G401.6 (cell line): Measurements from ENCODE around the gene LUC7L.
"Not testable (repeated sequence)": the region's sequence is repeated elsewhere in the genome, so short reads cannot be mapped to it uniquely, and the experiment has no call there.

Experiments
- FAIRE-seq: peaks from 2 replicates; lab custom pipeline; 2012; peaks lifted over from hg19 to GRCh38; lab: Jason Lieb, UNC

The LUC7L gene

DNA sequence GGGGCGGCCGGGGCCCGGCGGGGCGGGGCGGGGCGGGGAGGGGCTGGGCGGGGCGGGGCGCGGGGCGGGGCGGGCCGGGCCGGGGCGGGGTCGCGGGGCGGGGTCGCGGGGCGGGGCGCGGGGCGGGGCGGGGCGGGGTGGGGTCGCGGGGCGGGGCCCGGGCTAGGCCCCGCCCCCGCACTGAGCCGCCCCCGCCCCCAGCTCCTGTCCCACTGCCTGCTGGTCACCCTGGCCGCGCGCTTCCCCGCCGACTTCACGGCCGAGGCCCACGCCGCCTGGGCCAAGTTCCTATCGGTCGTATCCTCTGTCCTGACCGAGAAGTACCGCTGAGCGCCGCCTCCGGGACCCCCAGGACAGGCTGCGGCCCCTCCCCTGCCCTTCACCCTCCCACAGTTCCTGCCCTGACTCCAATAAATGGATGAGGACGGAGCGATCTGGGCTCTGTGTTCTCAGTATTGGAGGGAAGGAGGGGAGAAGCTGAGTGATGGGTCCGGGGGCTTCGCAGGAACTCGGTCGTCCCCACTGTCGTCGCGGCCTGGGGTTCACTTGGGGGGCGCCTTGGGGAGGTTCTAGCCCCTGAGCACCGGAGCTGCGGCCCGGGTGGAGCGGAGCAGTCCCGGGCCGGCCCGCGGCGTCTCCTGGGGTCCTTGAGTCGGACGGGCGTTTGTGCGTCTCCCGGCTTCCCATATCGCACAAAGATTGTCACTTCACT, 64.3 kb downstream of the LUC7L start:
- no peak for FAIRE-seq

DNA sequence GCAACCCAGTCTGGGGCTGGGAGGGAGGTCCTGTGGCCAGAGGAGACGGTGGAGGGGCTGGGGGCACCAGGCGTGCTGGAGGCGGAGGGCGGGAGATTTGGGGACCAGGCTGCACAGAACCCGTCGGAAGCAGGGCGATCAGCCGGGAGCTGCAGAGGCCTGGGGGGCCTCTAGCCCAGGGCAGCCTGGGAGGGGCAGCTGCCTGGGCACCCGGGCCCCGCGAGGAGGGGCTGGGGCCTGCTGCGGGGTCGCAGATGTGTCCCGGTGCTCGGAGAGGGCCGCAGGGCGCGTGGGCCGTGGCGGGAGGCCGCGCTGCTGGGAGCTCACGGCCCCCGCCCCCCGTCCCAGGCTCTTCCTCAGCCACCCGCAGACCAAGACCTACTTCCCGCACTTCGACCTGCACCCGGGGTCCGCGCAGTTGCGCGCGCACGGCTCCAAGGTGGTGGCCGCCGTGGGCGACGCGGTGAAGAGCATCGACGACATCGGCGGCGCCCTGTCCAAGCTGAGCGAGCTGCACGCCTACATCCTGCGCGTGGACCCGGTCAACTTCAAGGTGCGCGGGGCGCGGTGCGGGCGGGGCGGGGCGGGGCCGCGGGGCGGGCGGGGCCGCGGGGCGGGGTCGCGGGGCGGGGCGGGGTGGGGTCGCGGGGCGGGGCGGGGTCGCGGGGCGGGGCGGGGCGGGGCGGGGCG, 65.0 kb downstream of the LUC7L start:
- FAIRE-seq = not testable (repeated sequence)

DNA sequence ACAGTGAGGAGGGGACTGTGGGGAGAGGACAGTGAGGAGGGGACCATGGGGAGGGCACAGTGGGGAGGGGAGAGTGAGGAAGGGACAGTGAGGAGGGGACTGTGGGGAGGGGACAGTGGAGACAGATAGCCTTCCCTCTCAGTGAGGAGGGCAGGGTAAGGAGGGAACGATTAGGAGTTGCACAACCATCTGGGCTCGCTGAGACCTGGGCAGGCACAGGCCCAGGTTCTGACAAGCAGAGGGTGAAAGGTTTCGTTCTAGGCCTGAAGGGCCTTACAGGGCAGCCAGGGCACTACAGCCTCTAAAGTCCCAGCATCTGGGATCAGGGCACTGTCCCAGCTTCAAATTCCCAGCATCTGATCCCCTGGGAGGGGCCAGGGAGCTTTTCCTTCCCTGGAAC, 65.6 kb downstream of the LUC7L start:
- FAIRE-seq = not testable (repeated sequence)

GRCh38 chr16:163139-163538, 66.1 kb downstream of the LUC7L start:
- FAIRE-seq = not testable (repeated sequence)

GRCh38 chr16:162271-162991, 66.8 kb downstream of the LUC7L start:
- no peak for FAIRE-seq

GRCh38 chr16:160691-161190, 68.5 kb downstream of the LUC7L start:
- FAIRE-seq = no peak

GRCh38 chr16:160242-160641, 69.0 kb downstream of the LUC7L start:
- not testable (repeated sequence) for FAIRE-seq

GRCh38 chr16:159136-159849, 70.0 kb downstream of the LUC7L start:
- FAIRE-seq = no peak

- FAIRE-seq = no peak
Observed at GRCh38 chr16:155031-155398, 74.2 kb downstream of the LUC7L start.

DNA sequence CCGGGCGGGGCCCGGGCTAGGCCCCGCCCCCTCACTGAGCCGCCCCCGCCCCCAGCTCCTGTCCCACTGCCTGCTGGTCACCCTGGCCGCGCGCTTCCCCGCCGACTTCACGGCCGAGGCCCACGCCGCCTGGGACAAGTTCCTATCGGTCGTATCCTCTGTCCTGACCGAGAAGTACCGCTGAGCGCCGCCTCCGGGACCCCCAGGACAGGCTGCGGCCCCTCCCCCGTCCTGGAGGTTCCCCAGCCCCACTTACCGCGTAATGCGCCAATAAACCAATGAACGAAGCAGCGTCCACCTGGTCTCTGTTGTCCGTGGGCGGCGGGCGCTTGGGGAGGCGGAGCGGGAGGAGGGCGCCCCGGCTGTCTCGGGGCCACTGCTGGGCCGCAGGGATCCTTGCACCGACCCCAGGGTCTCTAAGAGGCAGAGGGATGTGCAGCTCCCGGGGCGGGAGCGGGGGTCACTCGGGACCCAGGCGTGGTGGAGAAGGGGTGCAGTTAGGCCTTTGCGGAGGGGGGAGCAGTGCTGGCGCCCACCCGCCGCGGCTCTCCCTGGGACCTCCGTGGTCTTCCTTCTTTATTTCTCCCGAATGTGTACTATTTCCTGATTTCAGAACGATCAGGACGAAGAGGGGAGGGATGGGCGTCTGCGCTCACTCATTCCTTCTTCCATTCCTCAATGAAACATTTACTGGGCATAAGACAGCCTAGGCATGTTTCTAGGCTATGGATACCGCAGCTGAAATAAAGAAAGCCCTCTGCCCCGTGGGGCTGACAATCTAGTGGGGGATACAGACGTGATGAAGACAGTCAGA, 74.8 kb downstream of the LUC7L start:
- no peak for FAIRE-seq

DNA sequence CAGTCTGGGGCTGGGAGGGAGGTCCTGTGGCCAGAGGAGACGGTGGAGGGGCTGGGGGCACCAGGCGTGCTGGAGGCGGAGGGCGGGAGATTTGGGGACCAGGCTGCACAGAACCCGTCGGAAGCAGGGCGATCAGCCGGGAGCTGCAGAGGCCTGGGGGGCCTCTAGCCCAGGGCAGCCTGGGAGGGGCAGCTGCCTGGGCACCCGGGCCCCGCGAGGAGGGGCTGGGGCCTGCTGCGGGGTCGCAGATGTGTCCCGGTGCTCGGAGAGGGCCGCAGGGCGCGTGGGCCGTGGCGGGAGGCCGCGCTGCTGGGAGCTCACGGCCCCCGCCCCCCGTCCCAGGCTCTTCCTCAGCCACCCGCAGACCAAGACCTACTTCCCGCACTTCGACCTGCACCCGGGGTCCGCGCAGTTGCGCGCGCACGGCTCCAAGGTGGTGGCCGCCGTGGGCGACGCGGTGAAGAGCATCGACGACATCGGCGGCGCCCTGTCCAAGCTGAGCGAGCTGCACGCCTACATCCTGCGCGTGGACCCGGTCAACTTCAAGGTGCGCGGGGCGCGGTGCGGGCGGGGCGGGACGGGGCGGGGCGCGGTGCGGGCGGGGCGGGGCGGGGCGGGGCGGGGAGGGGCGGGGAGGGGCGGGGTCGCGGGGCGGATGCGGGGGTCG, 75.6 kb downstream of the LUC7L start:
- FAIRE-seq = not testable (repeated sequence)

- peak; percentile 3 for FAIRE-seq
Observed at GRCh38 chr16:153129-153521, 76.1 kb downstream of the LUC7L start.

DNA sequence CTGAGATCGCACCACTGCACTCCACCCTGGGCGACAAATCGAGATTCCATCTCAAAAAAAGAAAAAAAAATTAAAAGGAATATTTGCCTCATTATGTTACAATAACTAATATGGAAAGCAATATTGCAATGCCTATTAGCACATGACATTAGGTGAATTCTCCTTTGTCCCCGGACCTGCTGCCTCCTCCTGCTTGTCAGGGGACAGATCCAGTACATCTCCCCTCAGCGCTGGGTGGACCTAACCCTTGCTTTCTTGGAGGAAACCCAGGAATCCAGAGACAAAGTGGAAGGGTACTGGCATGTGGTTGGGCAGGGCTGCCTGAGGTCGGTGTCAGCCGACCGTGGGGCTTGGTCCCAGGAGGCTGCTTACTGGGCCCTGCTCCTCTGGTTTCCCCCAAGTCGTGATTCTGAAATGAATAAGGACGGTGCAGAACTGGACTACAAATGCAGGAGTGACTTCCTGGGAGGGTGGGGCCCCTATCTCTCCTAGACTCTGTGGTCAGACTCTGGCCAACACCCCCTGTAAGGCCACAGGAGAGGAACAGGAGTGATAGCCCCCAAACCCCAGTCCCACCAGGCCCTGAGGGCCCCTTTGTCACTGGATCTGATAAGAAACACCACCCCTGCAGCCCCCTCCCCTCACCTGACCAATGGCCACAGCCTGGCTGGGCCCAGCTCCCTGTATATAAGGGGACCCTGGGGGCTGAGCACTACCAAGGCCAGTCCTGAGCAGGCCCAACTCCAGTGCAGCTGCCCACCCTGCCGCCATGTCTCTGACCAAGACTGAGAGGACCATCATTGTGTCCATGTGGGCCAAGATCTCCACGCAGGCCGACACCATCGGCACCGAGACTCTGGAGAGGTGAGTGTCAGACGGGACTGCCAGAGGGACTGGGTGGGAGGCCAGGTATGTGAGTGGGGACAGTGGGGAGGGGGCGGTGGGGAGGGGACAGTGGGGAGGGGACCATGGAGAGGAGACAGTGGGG, 76.8 kb downstream of the LUC7L start, which contains the start of gene HBZ:
HBZ (plus strand) TSS at position 504 of the 988 bp plus-strand sequence; CDS start at position 770, 266 bp downstream.
- FAIRE-seq = no peak

- no peak for FAIRE-seq
Observed at GRCh38 chr16:149024-149660, 80.1 kb downstream of the LUC7L start.

- no peak for FAIRE-seq
Observed at GRCh38 chr16:146646-147045, 82.6 kb downstream of the LUC7L start.

DNA sequence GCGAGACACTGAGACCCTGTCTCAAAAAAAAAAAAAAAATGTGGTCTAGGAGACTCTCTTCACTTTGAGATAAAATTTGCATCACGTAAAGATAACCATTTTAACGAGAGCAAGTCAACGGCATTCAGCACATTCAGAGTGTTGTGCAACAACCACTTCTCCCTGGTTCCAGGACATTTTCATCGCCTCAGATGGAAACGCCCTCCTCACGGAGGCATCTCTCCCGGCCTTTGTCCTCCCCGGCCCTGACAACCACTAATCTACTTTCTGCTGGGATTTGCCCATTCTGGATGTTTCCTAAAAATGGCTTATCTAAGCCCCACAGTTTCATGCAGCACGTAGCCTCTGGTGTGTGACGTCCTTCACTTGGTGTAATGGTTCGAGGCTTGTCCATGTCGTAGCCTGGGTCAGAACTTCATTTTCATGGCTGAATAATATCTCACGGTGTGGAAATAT, 84.4 kb downstream of the LUC7L start:
- FAIRE-seq = no peak

DNA sequence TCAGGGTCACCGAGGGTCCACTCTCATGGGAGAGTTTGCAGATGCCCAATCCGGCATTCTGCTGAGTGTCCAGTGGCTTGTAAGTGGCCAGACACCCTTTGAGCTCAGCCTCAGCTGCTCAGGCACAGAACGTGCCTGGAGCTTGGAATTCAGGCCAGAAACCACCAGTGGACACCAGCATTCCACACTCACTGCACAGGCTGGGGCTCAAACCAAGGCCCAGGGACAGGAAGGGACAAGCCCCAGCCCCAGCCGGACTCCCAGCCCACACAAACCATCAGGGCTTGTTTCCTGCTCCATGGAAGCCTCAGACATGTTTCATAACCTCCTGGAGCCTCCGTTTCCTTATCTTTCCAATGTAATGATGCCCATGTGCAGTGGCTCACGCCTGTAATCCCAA, 85.8 kb downstream of the LUC7L start:
- no peak for FAIRE-seq

GRCh38 chr16:143047-143446, 86.2 kb downstream of the LUC7L start:
- no peak for FAIRE-seq

DNA sequence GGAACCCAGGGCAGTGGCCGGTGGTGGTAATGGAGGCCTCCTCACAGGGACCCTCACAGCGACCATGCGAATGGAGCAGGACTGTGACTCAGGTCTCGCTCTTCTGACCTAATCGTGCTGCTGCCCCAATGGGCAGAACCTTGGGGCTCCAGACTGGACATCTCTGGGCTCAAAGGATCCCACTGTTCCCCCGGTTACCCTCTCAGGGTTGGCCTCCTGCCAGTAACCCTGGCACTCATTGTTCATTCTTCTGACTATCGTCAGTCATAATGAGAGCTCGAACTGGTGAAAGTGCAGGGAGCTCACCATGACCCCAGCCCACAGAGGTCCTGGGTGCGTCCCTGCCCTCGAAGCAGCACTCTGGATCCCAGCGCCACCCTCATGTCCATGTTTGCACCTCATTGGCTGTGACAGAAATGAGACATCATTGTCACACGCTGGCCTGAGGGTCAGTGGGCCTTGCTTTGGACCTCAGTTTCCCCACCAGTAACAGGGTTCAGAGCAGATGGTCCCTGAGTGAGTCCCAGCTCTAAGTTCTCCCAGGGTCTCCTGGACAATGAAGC, 86.8 kb downstream of the LUC7L start:
- no peak for FAIRE-seq
